Measurements from ENCODE around the gene MAPK12. TPM values are rescaled to one million over a fixed set of nuclear protein-coding genes. Genes with fewer than 3 reads are reported as not detected.

MAPK12 gene
- total and polyA plus RNA-seq, 10 donors: 3.9 to 11.6 (median 7.9) TPM

GRCh38 chr22:50249341-50250248 is 11.9 kb downstream of the MAPK12 start:
- Histone ChIP-seq H3K4me1 (peaks cover 30 to 73% (median 64%) of the 10 kb centered on the region in 6 donors), H3K9me3 (no peaks in the 10 kb centered on the region), H3K4me3 (peak overlapping the region in 5 of 8 donors; percentile 70 to 85 (median 83)), H3K27ac (peak overlapping the region in 4 of 8 donors; percentile 73 to 86 (median 84)), H3K27me3 (replicated peaks in 1 of 7) (no peaks in the 10 kb centered on the region), H3K36me3 (peaks cover 0 to 43% (median 16%) of the 10 kb centered on the region in 6 donors)
- DNase-seq: no peak
- TF ChIP-seq POLR2A (IDR thresholded peaks at IDR 0.05) (no peak), POLR2AphosphoS5 (IDR thresholded peaks at IDR 0.05) (no peak), CTCF (IDR thresholded peaks at IDR 0.05 in 8 of 11, conservative IDR thresholded peaks at IDR 0.05 in 3 of 11) (no peak)
- WGBS, 5 donors: 90 to 96% (median 92%) methylated on average over 23 to 32 of the region's 32 CpGs
- intact Hi-C loops (cut with DNase I; ENCODE audit: low total_unique reads): loop anchor here (5.0 to 10.0 kb wide), 2 partner anchors 93 to 245 kb away; partner anchors contain the start of gene PPP6R2

GRCh38 chr22:50248196-50249081 is 13.0 kb downstream of the MAPK12 start:
- intact Hi-C loops (cut with DNase I; ENCODE audit: low total_unique reads): loop anchor here (10.0 kb wide), 1 partner anchor 246 kb away; no protein-coding TSS in a partner anchor
- Histone ChIP-seq H3K9me3 (no peaks in the 10 kb centered on the region), H3K27ac (peak overlapping the region in 2 of 8 donors; percentile 12 to 40), H3K27me3 (replicated peaks in 1 of 7) (no peaks in the 10 kb centered on the region), H3K4me3 (no peak overlapping the region), H3K36me3 (peaks cover 0 to 43% (median 16%) of the 10 kb centered on the region in 6 donors), H3K4me1 (peaks cover 36 to 83% (median 74%) of the 10 kb centered on the region in 6 donors)
- WGBS, 5 donors: 83 to 96% (median 91%) methylated on average over 13 to 29 of the region's 29 CpGs
- DNase-seq: no peak
- TF ChIP-seq CTCF (IDR thresholded peaks at IDR 0.05 in 8 of 11, conservative IDR thresholded peaks at IDR 0.05 in 3 of 11): no peak
- TF ChIP-seq POLR2AphosphoS5 (IDR thresholded peaks at IDR 0.05): no peak
- no peak for TF ChIP-seq POLR2A (IDR thresholded peaks at IDR 0.05)

- Histone ChIP-seq H3K4me3 (no peak overlapping the region), H3K27ac (peak overlapping the region in 2 of 8 donors; percentile 12 to 40), H3K4me1 (peaks cover 42 to 90% (median 81%) of the 10 kb centered on the region in 6 donors), H3K9me3 (no peaks in the 10 kb centered on the region), H3K27me3 (replicated peaks in 1 of 7) (no peaks in the 10 kb centered on the region), H3K36me3 (peaks cover 0 to 43% (median 16%) of the 10 kb centered on the region in 6 donors)
- 48 to 74% (median 53%) methylated on average over 9 to 16 of the region's 16 CpGs for WGBS, 5 donors
- intact Hi-C loops (cut with DNase I; ENCODE audit: low total_unique reads): loop anchor here (10.0 kb wide), 1 partner anchor 247 kb away; no protein-coding TSS in a partner anchor
- no peak for DNase-seq
- TF ChIP-seq POLR2A (IDR thresholded peaks at IDR 0.05) (no peak), CTCF (IDR thresholded peaks at IDR 0.05 in 8 of 11, conservative IDR thresholded peaks at IDR 0.05 in 3 of 11) (no peak), POLR2AphosphoS5 (IDR thresholded peaks at IDR 0.05) (peak; percentile 31 to 63 (median 52))
Measured at GRCh38 chr22:50247748-50248147, 13.7 kb downstream of the MAPK12 start.
